Heart left ventricle (tissue), 13 donors: ENCODE results near the gene ZNF341.

Experiments
- CTCF ChIP-seq, 12 donors: fragments of 200-600 bp; sonication (generic) in 4 of 12; IDR thresholded peaks; one replicate each; pipeline versions ENCODE4 v1.5.0 to v1.8.0; 2018 to 2022; ENCODE audit warnings: antibody characterized with exemption in 12 of 12, mild to moderate bottlenecking in 5 of 12
- POLR2A ChIP-seq, 2 donors: fragments of 450-650 bp; IDR thresholded peaks; one replicate each; pipeline ENCODE4 v1.6.1; 2017; ENCODE audit warnings: antibody characterized with exemption in 2 of 2, mild to moderate bottlenecking in 2 of 2, moderate library complexity in 2 of 2
- donor health status: ischemic (EF 13 %, LVEDD 7.1; RV severe dilation, severe dysfunction).
- donor health status: DM: no; HTN: yes; CAD: no.
- donor health status: DM: no; HTN: no; CAD: no.
- donor health status: ischemic (EF 25% LVEDD 6.9; RV normal size, moderate dysfunction).
- donor health status: ischemic (EF 25% LVEDD 5.7; RV mildly dilated, moderate dysfunction).
- donor health status: ischemic (EF 35%, LVEDD 5.7; RV mildly dilated, moderate dysfunction).
- donor health status: nonischemic (EF 11% LVEDD 7.7; RV severe dilation, severe dysfunction).
- donor health status: DM: yes; HTN: yes; CAD: no.
- donor health status: PGD.
- donor health status: ischemic (EF 29% LVEDD 5.4; RV normal size, mild dysfunction).
- donor health status: nonischemic (EF 23%, LVEDD 6.1; RV moderate dilation, normal function).

GRCh38 chr20:33689973-33690372, 41.8 kb upstream of the ZNF341 start:
- TF ChIP-seq CTCF (IDR thresholded peaks at IDR 0.05) (no peak), POLR2A (IDR thresholded peaks at IDR 0.05) (no peak)
